K562 (cell line): ENCODE data around the gene TBC1D5. TPM values are rescaled to one million over a fixed set of nuclear protein-coding genes. Genes with fewer than 3 reads are reported as not detected.

Experiments used
- ATAC-seq: fragments of 200-7000 bp; cut with Tn5 transposase; 3 replicates; pipeline ENCODE4 v1.9.1; 2020; ENCODE audit warnings: moderate library complexity
- BruUV-seq: library from RNA; stranded (reverse); fragments of 400-500 nt; replicated peaks from 2 replicates; lab custom pipeline; 2021; lab: Mats Ljungman, UMichigan
- CTCF ChIA-PET: fragments of 300-600 bp; formaldehyde crosslinking; extraction: SDS; loops from one replicate; lab custom pipeline; 2021; ENCODE audit warnings: low intra/inter-chr PET ratio; lab: Yijun Ruan, JAX
- POLR2A ChIA-PET: fragments of 300-600, 350-650 bp; sonication (Branson Sonifier 250); formaldehyde crosslinking; extraction: SDS; loops from one replicate; lab custom pipeline; 2021; ENCODE audit warnings: antibody characterized with exemption, inconsistent platforms; lab: Yijun Ruan, JAX
- DNase-seq, 4 experiments: peaks; one replicate each; pipeline versions ENCODE4 v3.0.0 to v3.0.0-alpha.2; 2011 to 2018; ENCODE audit warnings: low spot score in 3 of 4, mixed read lengths in 3 of 4; ENCODE audit errors: extremely low read depth in 1 of 4
- FAIRE-seq: peaks from 2 replicates; lab custom pipeline; 2011; peaks lifted over from hg19 to GRCh38; lab: Jason Lieb, UNC
- H2AFZ ChIP-seq: 2 replicates; pipeline ENCODE4 v1.6.0; 2011; ENCODE audit warnings: low read depth, low read length, control low read depth, inconsistent platforms
- H3K27ac ChIP-seq: fragments of 200-600 bp; 3 replicates; pipeline ENCODE4 v1.8.0; 2011; ENCODE audit warnings: low read depth, mild to moderate bottlenecking, control low read depth, inconsistent platforms, low read length, moderate library complexity, mixed read lengths; ENCODE audit errors: extremely low read depth
- H3K27me3 ChIP-seq, 2 experiments: fragments of 300-600 bp in 1 of 2; 2 replicates in 1 of 2; 3 replicates in 1 of 2; pipeline versions ENCODE4 v1.6.0 to v1.8.0; 2011; ENCODE audit warnings: inconsistent platforms in 2 of 2, low read length in 2 of 2, mild to moderate bottlenecking in 1 of 2, mixed read lengths in 1 of 2, moderate library complexity in 1 of 2; ENCODE audit not compliant: control insufficient read depth in 2 of 2, insufficient read depth in 2 of 2
- H3K36me3 ChIP-seq: fragments of 300-600 bp; 3 replicates; pipeline ENCODE4 v1.8.0; 2011; ENCODE audit warnings: mild to moderate bottlenecking, low read length, inconsistent platforms; ENCODE audit not compliant: control insufficient read depth, insufficient read depth
- H3K4me1 ChIP-seq, 2 experiments: fragments of 200-600 bp in 1 of 2; replicated peaks in 1 of 2; 2 replicates in 1 of 2; 3 replicates in 1 of 2; pipeline versions ENCODE4 v1.5.1 to v1.8.0; 2011; ENCODE audit warnings: inconsistent platforms in 2 of 2, low read length in 2 of 2, mild to moderate bottlenecking in 1 of 2, mixed read lengths in 1 of 2, moderate library complexity in 1 of 2; ENCODE audit not compliant: control insufficient read depth in 2 of 2, insufficient read depth in 2 of 2
- H3K4me2 ChIP-seq: 2 replicates; pipeline ENCODE4 v1.6.1; 2011; ENCODE audit warnings: low read length, control low read depth, inconsistent platforms, mixed read lengths; ENCODE audit not compliant: insufficient read depth
- H3K4me3 ChIP-seq: fragments of 200-600 bp; sonication (generic), shearing (Covaris generic); 2 replicates; pipeline ENCODE4 v1.5.1; 2016; ENCODE audit warnings: control low read depth, inconsistent platforms
- H3K79me2 ChIP-seq: fragments of 200-600 bp; 3 replicates; pipeline ENCODE4 v1.8.0; 2011; ENCODE audit warnings: low read length, inconsistent platforms; ENCODE audit not compliant: control insufficient read depth, insufficient read depth
- H3K9ac ChIP-seq, 2 experiments: 2 replicates each; pipeline versions ENCODE4 v1.6.0 to v1.6.1; 2011; ENCODE audit warnings: low read depth in 2 of 2, low read length in 2 of 2, control low read depth in 1 of 2, inconsistent platforms in 1 of 2, mild to moderate bottlenecking in 1 of 2, mixed read lengths in 1 of 2; ENCODE audit not compliant: insufficient read depth in 1 of 2
- H3K9me1 ChIP-seq: one replicate; pipeline ENCODE4 v1.6.0; 2011; ENCODE audit warnings: inconsistent platforms, mild to moderate bottlenecking, low read length, moderate library complexity; ENCODE audit not compliant: control insufficient read depth, insufficient read depth
- H3K9me3 ChIP-seq: replicated peaks from 2 replicates; pipeline ENCODE4 v1.5.1; 2011; ENCODE audit warnings: low read depth, low read length, inconsistent platforms; ENCODE audit not compliant: control insufficient read depth, insufficient read depth
- H4K20me1 ChIP-seq: replicated peaks from 2 replicates; pipeline ENCODE4 v1.6.1; 2011; ENCODE audit warnings: low read length, inconsistent platforms, mixed read lengths; ENCODE audit not compliant: control insufficient read depth, insufficient read depth
- CSDE1 ChIP-seq, 2 experiments: fragments of 450-650 bp; IDR thresholded peaks; 2 replicates each; pipeline ENCODE4 v1.6.1; 2016; ENCODE audit warnings: mild to moderate bottlenecking in 1 of 2
- EP300 ChIP-seq: IDR thresholded peaks from 2 replicates; pipeline ENCODE4 v1.6.1; 2012; ENCODE audit warnings: low read length, improper control_type of control experiment
- NCOA1 ChIP-seq: fragments of 450-650 bp; IDR thresholded peaks from 2 replicates; pipeline ENCODE4 v1.6.1; 2016; ENCODE audit warnings: low read depth
- OTX1 ChIP-seq: fragments of 450-650 bp; formaldehyde crosslinking; IDR thresholded peaks from 2 replicates; pipeline ENCODE4 v1.4.0; 2022; ENCODE audit warnings: mild to moderate bottlenecking
- WGBS: fragments of 100-300 bp; shearing (Covaris generic); methylation state at CpG from one replicate; pipeline ENCODE4 v1.1.6; 2016; ENCODE audit warnings: low coverage, mixed read lengths; ENCODE audit not compliant: insufficient coverage; ENCODE audit errors: missing lambda C conversion rate; 5-methylcytosine and 5-hydroxymethylcytosine counted together
- in situ Hi-C: fragments of 300-500 bp; cut with MboI; formaldehyde crosslinking; loops from 4 replicates; pipeline ENCODE4 v1.15.0; 2018; ENCODE audit warnings: inconsistent platforms, mixed read lengths
- intact Hi-C: fragments of 100-400 bp; cut with micrococcal nuclease; formaldehyde crosslinking; loops from 2 replicates; pipeline ENCODE4 v1.14.2; 2022
- polyA plus RNA-seq, 8 experiments: library from polyadenylated mRNA; depleted of rRNA in 4 of 8; stranded (reverse) in 5 of 8; unstranded in 3 of 8; fragments of >200 nt; fragmentation: Nextera tagmentation in 2 of 8; fragmentation: Illumina TruSeq in 1 of 8; extraction: Ambion mirVana in 2 of 8; extraction: Trizol in 1 of 8; gene quantifications; 2 replicates each; pipeline versions ENCODE4 v1.2.1 to v1.2.3, GENCODE V29; 2011 to 2014; ENCODE audit warnings: inconsistent platforms in 1 of 8, missing spikeins in 1 of 8
- total RNA-seq, 7 experiments: library from RNA; depleted of rRNA in 6 of 7; stranded (reverse); fragments of >200 nt in 6 of 7; fragmentation: Illumina TruSeq in 2 of 7; extraction: Trizol in 2 of 7; gene quantifications; 2 replicates each; pipeline versions ENCODE4 v1.2.1 to v1.2.3, GENCODE V29; 2011 to 2021; ENCODE audit warnings: low replicate concordance in 1 of 7
- TF ChIP-seq, protein P1 (sequence below), 2 experiments: fragments of 450-650 bp; IDR thresholded peaks; 2 replicates each; pipeline ENCODE4 v1.6.1; 2016; ENCODE audit warnings: mild to moderate bottlenecking in 2 of 2, borderline replicate concordance in 1 of 2, low read depth in 1 of 2, moderate library complexity in 1 of 2
- TF ChIP-seq, protein P2 (sequence below), 2 experiments: IDR thresholded peaks; 2 replicates each; pipeline ENCODE4 v1.6.1; 2012; ENCODE audit warnings: improper control_type of control experiment in 2 of 2, low read depth in 2 of 2, low read length in 2 of 2, borderline replicate concordance in 1 of 2

Gene TBC1D5
- total and polyA plus RNA-seq, 9 of the 15 experiments (the other 6 are each of a cell fraction or from before 2014, with no cell fraction given): 2.9 to 38.1 (median 25.6) TPM

DNA sequence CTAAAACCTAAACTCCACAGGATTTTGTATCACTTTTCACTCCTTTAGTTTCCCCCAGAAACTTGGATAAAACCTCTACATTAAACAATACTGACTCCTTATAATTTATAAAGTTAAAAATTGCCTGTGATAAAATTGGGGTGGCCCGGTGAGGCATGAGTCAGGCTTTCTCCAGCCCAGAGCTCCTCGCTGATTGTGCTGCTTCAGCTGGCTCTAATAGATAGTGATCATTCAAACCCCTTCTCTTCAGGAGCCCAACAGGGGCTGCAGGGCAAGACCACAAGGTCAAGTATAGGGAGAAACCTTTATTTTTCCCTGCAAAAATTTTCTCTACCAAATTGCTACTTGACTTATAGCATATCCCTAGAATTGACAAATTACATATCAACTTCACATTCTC is 549.4 kb downstream of the TBC1D5 start:
- no peak overlapping the region for H3K27ac ChIP-seq
- ChIA-PET CTCF (no interaction called here), POLR2A (interaction anchor here (0.5 kb wide), 1 partner anchor 841 kb away, joined by 3 read pairs; no protein-coding TSS in a partner anchor)
- no peak overlapping the region for H3K4me3 ChIP-seq
- no peak for TF ChIP-seq CSDE1 (IDR thresholded peaks at IDR 0.05)
- TF ChIP-seq, protein P1, sequence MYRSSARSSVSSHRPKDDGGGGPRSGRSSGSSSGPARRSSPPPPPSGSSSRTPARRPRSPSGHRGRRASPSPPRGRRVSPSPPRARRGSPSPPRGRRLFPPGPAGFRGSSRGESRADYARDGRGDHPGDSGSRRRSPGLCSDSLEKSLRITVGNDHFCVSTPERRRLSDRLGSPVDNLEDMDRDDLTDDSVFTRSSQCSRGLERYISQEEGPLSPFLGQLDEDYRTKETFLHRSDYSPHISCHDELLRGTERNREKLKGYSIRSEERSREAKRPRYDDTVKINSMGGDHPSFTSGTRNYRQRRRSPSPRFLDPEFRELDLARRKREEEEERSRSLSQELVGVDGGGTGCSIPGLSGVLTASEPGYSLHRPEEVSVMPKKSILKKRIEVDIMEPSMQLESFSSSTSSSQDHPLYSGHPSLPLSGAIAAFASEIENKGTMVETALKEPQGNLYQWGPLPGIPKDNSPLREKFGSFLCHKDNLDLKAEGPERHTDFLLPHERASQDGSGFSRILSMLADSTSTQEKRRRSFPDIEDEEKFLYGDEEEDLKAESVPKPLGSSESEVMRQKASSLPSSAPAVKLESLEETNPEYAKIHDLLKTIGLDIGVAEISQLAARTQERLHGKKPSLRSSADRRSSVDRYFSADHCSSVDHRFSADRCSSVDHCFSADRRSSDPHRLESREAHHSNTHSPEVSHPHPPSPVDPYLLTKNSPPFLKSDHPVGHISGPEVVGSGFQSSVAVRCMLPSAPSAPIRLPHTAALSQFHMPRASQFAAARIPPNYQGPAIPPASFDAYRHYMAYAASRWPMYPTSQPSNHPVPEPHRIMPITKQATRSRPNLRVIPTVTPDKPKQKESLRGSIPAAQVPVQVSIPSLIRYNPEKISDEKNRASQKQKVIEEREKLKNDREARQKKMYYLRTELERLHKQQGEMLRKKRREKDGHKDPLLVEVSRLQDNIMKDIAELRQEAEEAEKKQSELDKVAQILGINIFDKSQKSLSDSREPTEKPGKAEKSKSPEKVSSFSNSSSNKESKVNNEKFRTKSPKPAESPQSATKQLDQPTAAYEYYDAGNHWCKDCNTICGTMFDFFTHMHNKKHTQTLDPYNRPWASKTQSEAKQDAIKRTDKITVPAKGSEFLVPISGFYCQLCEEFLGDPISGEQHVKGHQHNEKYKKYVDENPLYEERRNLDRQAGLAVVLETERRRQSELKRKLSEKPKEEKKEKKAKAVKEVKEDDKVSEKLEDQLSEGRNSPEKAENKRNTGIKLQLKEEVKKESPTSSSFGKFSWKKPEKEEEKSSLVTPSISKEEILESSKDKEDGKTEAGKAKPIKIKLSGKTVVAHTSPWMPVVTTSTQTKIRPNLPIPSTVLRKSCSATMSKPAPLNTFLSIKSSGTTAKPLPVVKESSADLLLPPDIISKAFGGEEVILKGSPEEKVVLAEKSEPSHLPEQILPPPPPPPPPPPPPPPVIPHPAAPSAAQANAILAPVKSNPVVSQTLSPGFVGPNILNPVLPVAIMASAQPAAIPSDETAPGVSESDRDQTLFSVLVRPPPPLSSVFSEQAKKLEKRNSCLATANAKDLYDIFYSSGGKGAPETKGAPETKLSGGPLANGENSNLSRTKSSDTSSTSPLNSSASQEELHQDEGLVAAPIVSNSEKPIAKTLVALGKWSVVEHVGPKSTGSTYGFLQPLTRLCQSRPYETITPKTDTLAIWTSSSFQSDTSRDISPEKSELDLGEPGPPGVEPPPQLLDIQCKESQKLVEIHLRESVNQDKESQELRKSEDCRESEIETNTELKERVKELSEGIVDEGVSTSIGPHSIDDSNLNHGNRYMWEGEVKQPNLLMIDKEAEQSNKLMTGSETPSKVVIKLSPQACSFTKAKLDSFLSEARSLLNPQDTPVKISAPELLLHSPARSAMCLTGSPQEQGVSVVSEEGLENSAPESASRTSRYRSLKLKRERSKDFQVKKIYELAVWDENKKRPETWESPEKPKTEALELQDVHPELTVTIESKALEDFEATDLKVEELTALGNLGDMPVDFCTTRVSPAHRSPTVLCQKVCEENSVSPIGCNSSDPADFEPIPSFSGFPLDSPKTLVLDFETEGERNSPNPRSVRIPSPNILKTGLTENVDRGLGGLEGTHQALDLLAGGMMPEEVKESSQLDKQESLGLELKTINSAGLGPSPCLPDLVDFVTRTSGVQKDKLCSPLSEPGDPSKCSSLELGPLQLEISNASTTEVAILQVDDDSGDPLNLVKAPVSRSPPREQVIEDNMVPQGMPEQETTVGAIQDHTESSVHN (IDR thresholded peaks at IDR 0.05; ENCODE audit: borderline replicate concordance in 1 of 2, low read depth in 1 of 2): no peak
- no peak for TF ChIP-seq OTX1 (CRISPR knock-in tag)
- no peak for TF ChIP-seq NCOA1
- TF ChIP-seq, protein P2, sequence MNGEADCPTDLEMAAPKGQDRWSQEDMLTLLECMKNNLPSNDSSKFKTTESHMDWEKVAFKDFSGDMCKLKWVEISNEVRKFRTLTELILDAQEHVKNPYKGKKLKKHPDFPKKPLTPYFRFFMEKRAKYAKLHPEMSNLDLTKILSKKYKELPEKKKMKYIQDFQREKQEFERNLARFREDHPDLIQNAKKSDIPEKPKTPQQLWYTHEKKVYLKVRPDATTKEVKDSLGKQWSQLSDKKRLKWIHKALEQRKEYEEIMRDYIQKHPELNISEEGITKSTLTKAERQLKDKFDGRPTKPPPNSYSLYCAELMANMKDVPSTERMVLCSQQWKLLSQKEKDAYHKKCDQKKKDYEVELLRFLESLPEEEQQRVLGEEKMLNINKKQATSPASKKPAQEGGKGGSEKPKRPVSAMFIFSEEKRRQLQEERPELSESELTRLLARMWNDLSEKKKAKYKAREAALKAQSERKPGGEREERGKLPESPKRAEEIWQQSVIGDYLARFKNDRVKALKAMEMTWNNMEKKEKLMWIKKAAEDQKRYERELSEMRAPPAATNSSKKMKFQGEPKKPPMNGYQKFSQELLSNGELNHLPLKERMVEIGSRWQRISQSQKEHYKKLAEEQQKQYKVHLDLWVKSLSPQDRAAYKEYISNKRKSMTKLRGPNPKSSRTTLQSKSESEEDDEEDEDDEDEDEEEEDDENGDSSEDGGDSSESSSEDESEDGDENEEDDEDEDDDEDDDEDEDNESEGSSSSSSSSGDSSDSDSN (IDR thresholded peaks at IDR 0.05; ENCODE audit: borderline replicate concordance in 1 of 2, low read depth in 2 of 2, low read length in 2 of 2): no peak
- TF ChIP-seq EP300: no peak
- intact Hi-C loops (no loop called here), in situ Hi-C loops (no loop called here)
- FAIRE-seq: no peak
- H4K20me1 ChIP-seq: no peaks in the 10 kb centered on the region
- no peak for DNase-seq
- no peak overlapping the region for H3K9ac ChIP-seq
- H3K79me2 ChIP-seq: no peaks in the 10 kb centered on the region
- H3K27me3 ChIP-seq: no peaks in the 10 kb centered on the region
- H3K9me1 ChIP-seq: no peaks in the 10 kb centered on the region
- 8% methylated on average over 2 of the region's 2 CpGs for WGBS
- no peak overlapping the region for H3K4me2 ChIP-seq
- no peak for ATAC-seq
- no peaks in the 10 kb centered on the region for H3K9me3 ChIP-seq
- no peak overlapping the region for H2AFZ ChIP-seq
- H3K36me3 ChIP-seq: no peaks in the 10 kb centered on the region
- H3K4me1 ChIP-seq: no peaks in the 10 kb centered on the region
- BruUV-seq: no TSS peak
